ENCODE data around the gene C2CD4A.
A peak's percentile ranks its signal among the peaks of the same experiment; 100 is the strongest.

C2CD4A gene

GRCh38 chr15:62060113-62060895 is 6.5 kb upstream of the C2CD4A start, which contains the start of gene VPS13C:
Gene VPS13C, minus strand, starts transcription at chr15:62060447. Its CDS starts 73 bp downstream, at chr15:62060374.
- DNase-seq, result peak; percentile 94

DNA sequence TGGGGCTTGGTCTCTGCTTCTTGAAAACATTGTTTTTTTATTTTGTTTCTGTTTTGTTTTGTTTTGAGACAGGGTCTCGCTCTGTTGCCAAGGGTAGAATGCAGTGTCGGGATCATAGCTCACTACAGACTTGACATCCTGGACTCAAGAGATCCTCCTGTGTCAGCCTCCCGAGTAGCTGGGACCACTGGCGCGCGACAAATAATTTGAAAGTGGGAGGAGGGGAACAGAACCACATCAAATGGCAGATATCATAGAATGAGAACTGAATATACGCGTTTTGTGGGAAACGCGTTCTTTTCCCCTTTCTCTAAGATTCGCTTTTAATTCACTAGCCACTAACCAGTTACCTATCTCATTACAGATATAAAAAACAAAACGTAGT is 5.9 kb upstream of the C2CD4A start:
- DNase-seq, result no peak

- DNase-seq, result no peak
These were observed 2.7 kb upstream of the C2CD4A start for GRCh38 chr15:62063825-62064635.

DNA sequence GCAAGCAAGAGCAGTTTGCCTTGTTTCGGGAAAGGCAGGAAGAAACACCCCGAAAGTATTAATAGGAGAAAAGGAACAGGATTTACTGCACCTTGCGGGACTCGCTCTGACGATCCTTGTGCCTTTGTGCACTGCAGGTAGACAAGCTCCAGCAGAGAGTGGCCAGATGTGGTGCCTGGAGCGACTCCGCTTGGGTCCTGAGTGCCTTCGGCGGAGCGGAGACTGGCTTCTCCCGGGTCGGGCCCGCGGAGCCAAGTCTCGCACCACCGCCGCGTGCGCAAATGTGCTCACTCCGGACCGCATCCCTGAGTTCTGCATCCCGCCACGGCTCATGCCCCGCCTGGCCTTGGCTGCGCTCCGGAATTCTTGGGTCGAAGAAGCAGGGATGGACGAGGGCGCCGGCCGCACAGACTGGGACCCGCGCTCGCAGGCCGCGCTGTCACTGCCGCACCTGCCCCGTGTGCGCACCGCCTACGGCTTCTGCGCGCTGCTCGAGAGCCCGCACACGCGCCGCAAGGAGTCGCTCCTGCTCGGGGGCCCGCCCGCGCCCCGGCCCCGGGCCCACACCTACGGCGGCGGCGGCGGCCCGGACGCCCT is 769 bp downstream of the C2CD4A start:
- DNase-seq, result no peak

- DNase-seq, result no peak
These were observed 1.5 kb downstream of the C2CD4A start for GRCh38 chr15:62068071-62068809.

DNA sequence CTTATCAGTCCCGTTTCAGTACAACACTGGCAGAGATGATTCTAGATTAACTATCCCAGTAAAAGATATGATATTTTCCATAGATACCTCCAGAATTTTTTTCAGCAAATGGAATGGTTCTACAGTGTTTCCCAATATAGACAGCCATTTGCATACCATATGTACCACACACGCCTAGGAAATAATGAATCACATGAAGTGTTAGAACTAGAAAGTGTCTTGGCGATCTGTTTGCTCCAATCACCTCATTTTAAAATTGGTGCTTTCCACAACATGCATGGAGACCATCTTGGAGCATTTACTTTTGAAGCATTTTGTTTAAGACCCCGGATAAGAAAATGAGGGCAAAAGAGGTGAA is 2.0 kb downstream of the C2CD4A start:
- no peak for DNase-seq

- no peak for DNase-seq
These were observed 2.8 kb downstream of the C2CD4A start for GRCh38 chr15:62069551-62069950.

DNA sequence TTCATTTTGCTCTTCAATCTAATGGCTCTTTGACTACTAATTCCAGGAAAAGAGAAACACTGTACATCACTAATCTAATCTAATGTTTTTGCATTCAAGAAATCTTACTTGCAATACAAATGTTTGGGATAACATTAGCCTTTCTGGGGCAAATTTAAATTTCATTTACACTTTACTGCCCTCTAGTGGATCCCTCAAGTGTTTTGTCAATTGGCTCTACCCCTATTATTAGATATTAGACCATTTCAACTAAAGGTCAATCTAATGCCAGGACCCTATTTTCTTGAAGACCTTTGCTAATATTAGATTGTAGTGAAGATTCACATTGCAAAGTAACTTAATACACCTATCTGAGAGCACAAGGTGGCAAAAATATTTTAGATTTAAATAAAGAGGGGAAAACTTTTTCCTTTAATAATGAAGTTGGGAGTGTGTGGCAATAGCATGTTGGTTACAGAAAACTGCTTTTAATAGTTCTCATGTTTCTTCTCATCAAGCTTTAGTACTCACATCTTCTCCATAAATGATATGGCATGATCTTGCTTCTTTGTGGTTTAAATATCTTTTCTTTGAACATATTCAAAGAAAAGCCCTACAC is 5.0 kb downstream of the C2CD4A start:
- peak; percentile 60 for DNase-seq

DNA sequence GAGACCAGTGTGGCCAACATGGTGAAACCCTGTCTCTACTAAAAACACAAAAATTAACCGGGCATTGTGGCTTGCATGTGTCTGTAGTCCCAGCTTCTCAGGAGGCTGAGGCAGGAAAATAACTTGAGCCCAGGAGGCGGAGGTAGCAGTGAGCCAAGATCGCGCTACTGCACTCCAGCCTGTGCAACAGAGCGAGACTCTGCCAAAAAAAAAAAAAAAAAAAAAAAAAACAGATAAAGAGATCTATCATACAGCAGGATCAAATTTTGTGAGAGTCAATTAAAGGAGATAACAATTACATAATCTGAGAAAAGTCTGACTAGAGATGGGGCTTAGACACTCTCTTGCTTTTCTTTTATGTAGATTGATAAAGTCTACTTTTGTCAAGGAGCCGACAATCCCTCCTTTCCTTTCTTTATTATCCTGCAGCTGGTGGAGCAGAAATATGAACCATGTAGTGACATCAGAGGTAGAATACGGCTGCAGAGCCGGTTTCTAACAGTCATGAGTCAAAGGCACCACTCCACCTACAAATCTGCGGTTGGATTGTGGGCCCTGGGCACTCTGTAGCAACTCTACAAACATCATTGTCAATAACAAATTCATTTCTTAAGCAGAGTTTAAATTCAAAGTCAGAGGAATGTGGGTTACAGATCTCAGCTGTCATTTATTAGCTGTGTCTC is 9.0 kb downstream of the C2CD4A start:
- DNase-seq, result no peak

- DNase-seq, result no peak
These were observed 12.8 kb downstream of the C2CD4A start for GRCh38 chr15:62079594-62079993.

GRCh38 chr15:62083194-62084154 is 16.7 kb downstream of the C2CD4A start:
- no peak for DNase-seq

DNA sequence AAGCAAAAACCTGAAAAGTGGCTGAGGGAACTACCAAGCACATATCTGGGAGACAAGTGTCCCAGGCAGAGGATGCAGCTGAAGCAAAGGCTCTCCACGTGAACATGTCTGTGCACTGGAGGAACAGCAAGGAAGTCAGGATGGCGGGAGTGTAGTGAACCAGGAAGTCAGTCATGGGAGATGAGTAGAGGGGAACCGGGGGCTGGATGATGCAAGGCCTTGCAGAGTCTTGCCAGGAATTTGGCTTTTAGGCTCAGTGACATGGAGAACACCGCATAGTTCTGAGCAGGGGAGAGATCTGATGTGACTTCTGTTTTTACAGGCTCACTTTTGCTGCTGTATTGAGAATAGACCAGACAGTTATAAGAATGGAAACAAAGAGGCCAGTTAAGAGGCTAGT is 19.0 kb downstream of the C2CD4A start:
- no peak for DNase-seq

DNA sequence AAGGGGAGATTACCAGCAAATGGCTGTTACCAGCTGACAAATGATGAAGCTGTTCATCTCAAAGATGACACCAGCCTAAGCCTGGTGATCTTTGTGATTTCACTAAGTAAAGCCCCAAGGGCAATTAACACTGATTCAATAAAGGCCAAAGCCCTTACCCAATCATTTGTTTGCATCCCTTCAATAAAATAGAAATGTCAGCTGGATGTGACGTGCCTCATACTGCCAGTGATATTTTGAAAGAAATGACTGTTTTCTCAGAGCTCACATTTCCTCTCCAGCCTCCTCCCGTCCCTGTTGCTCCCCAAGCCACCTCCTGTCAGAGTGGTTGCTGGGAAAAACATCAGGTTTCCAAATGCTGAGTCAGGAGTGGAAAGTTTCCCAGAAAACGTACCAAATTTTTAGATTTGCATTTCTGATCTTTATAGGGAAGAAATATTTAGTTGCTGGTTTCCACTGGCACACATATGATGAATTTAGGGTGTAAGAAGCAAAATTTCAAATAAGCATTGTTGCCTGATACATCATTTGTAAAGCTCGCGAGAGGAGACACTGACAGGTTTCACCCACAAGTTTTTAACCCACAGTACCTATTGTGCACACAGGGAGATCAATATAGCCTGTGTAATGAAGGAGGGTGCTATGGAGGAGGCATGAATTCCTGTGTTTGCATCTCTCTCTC is 21.0 kb downstream of the C2CD4A start:
- no peak for DNase-seq

GRCh38 chr15:62088353-62088693 is 21.5 kb downstream of the C2CD4A start:
- DNase-seq, result no peak

DNA sequence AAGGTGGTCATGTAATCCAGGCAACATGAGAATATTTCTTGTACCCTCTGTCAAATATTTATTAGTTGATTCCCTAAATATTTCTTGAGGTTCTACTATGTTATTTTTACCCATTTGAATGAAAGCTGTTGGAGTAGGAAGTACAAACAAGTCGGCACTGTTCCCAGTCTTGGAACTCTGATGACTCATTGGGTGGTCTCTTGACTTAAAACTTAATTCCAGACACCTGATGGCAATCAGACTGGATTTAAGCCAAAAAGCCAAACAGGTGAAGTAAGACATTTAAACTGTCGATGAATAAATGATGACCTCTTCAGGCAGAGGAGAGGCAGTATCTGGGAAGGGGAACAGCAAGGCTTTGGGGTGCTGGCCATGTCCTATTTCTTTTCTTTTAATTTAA is 22.8 kb downstream of the C2CD4A start:
- DNase-seq, result no peak

DNA sequence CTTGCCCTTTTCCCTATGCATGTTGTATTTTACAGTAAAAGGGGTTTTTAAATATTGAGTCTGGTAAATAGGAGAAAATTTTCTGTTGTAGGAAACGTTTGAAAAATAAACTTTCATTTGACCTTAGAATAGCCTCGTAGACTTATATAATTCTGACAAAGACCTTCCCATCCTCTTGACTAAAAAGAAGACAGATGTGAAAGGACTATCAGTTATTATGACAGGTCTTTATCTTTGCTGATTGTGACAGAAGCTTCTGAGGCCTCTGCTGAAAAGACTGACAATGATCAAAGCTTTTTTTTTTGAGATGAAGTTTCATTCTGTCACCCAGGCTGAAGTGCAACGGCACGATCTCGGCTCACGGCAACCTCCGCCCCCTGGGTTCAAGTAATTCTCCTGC is 24.2 kb downstream of the C2CD4A start:
- no peak for DNase-seq

DNA sequence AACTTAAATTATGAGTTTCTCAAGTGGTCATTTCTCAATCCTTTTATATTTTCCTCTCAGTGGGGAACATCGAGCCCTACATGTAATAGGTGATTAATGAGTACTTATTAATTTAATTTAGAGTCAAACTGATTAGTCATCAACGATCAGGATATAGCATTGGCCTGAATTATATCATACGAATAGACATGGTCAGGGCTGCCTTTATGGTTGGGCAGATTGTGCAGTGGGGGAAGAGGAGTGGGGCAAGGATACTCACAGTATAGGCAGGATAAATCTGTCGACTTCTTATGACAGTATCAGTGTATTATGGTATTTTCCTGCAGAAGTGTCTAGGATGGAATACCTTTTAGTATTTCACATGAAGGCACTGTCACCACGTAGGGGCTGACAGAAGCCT is 27.0 kb downstream of the C2CD4A start:
- DNase-seq, result no peak

GRCh38 chr15:62094388-62094787 is 27.6 kb downstream of the C2CD4A start:
- DNase-seq, result no peak

DNA sequence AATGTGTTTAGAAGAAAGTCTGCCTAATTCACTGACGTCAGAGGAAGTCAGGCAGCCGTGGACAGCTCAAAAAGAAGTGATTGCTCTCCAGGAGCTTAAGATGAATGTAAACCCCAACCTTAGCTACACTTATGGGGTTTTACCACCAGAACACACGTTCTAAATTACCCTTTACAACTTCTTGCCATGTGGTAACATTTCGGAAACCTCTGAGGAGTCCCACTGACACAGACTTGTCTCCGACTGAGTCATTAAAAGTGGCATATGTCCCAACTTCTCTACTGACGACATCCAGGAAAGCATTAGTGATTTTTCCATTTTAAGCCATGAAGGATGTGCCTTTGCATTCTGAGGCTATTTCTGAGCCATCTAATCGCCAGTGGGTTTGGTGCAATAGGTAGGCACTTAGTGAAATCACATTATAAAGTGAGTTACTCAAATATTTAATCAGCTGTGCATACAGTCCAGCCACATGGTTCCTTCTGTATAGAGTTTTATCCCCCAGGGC is 32.4 kb downstream of the C2CD4A start:
- DNase-seq, result no peak

GRCh38 chr15:62103431-62103830 is 36.7 kb downstream of the C2CD4A start:
- no peak for DNase-seq
